IPS-15b (cell line): ENCODE measurements around the gene GRID1.

Source experiments
- H3K27me3 ChIP-seq: one replicate; pipeline ENCODE4 v1.6.1; 2013; ENCODE audit warnings: low read length; ENCODE audit not compliant: control insufficient read depth, insufficient read depth
- H3K36me3 ChIP-seq: one replicate; pipeline ENCODE4 v1.6.1; 2013; ENCODE audit warnings: low read length; ENCODE audit not compliant: control insufficient read depth, insufficient read depth
- H3K4me1 ChIP-seq: one replicate; pipeline ENCODE4 v1.6.1; 2013; ENCODE audit warnings: mild to moderate bottlenecking, low read length; ENCODE audit not compliant: control insufficient read depth, insufficient read depth
- H3K4me3 ChIP-seq: one replicate; pipeline ENCODE4 v1.5.1; 2013; ENCODE audit warnings: low read depth, low read length
- H3K9ac ChIP-seq: one replicate; pipeline ENCODE4 v1.6.1; 2013; ENCODE audit warnings: low read depth, mild to moderate bottlenecking, low read length
- H3K9me3 ChIP-seq: one replicate; pipeline ENCODE4 v1.6.1; 2013; ENCODE audit warnings: mild to moderate bottlenecking, low read length; ENCODE audit not compliant: control insufficient read depth, insufficient read depth

The GRID1 gene

GRCh38 chr10:86401588-86402282 is 35.1 kb upstream of the GRID1 start:
- H3K27me3 ChIP-seq: peaks cover 44% of the 10 kb centered on the region
- H3K9me3 ChIP-seq: no peaks in the 10 kb centered on the region
- H3K36me3 ChIP-seq: no peaks in the 10 kb centered on the region
- peak overlapping the region; percentile 79 for H3K4me3 ChIP-seq
- H3K4me1 ChIP-seq: peaks cover 7% of the 10 kb centered on the region
- no peak overlapping the region for H3K9ac ChIP-seq

DNA sequence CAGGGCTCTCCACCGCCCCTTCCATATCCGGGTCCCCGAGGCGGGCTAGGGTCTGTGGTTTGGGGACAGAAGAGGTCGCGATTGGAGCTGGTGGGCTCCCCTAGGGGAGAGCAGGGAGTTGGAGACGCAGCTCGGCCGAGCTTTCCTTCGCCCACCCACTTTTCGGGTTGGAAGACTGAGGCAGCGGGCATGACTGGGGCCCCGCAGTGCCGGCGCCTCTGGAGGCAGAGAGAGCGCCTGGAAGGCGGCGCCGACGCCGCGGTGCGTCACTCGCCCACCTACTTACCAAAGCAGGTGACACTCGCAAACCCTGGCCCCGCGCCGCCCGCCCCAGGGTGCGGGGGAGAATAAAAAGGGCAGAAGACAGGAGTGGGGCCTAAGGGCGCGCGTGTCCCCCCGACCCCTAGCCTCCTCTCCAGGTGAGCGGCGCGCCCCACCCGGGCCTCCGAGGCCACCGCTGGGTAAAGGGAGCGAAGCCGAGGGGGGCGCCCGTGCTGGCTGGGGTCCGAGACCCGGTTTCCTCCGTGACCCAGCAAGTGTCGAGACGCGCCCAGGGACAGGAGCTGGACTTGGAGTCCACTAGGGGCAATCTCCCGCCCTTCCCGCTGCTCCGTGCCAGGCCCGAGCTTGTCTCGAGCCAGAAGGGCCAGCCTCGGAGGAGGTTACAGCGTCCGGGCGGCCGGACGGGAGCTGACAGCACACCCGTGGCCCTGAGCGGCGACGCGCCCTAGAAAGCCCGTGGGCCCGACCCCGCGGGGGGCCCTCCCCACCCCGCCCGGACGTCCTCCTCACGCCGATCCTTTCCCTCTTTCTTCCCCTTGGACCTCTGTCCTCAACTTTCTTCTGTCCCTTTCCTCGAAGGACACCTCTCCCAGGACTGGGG is 34.4 kb upstream of the GRID1 start:
- H3K27me3 ChIP-seq: peaks cover 48% of the 10 kb centered on the region
- H3K9me3 ChIP-seq: no peaks in the 10 kb centered on the region
- peak overlapping the region; percentile 79 for H3K4me3 ChIP-seq
- H3K36me3 ChIP-seq: no peaks in the 10 kb centered on the region
- peaks cover 7% of the 10 kb centered on the region for H3K4me1 ChIP-seq
- H3K9ac ChIP-seq: peak overlapping the region; percentile 65

- peaks cover 7% of the 10 kb centered on the region for H3K4me1 ChIP-seq
- no peaks in the 10 kb centered on the region for H3K9me3 ChIP-seq
- peak overlapping the region; percentile 65 for H3K9ac ChIP-seq
- peak overlapping the region; percentile 79 for H3K4me3 ChIP-seq
- H3K36me3 ChIP-seq: no peaks in the 10 kb centered on the region
- peaks cover 48% of the 10 kb centered on the region for H3K27me3 ChIP-seq
Measured at GRCh38 chr10:86399879-86400704, 33.5 kb upstream of the GRID1 start.

DNA sequence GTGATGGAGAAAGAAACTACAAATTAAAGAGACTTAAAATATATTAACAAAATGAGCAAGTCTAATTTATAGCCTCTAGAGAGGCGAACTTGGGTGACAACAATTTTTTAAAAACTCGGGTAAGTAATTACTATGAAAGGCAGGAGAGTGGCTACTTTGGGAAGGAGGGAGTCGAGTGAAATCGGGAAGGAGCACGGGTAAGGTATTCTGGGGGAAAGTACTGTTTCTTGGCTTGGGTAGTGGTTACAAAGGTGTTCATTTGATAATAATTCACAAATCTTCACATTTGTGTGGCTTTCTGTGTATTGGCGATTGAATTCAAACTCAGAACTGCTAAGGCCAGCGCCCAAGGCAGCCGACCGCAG is 32.9 kb upstream of the GRID1 start:
- Histone ChIP-seq H3K4me1 (peaks cover 7% of the 10 kb centered on the region), H3K36me3 (no peaks in the 10 kb centered on the region), H3K9ac (no peak overlapping the region), H3K27me3 (peaks cover 48% of the 10 kb centered on the region), H3K9me3 (no peaks in the 10 kb centered on the region), H3K4me3 (no peak overlapping the region)

DNA sequence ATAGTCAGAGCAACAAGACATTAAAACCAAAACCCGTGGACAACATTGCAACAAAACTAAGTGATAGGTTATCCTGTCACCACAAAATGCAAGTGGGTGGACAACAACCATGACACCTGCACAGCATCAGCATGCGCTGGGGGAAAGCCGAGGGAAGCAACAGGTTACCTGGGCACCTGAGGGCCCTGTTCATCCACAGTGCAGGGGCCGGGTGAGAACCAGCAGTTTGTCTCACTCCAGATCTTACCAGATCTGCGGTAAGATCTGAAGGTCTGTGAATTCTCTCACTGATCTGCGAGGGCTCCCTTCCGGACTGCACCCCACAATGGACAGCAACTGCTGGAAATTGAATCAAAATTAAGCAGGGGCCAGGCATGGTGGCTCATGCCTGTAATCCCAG is 30.5 kb upstream of the GRID1 start:
- H3K4me1 ChIP-seq: peaks cover 2% of the 10 kb centered on the region
- H3K9me3 ChIP-seq: no peaks in the 10 kb centered on the region

GRCh38 chr10:86393862-86394455 is 27.4 kb upstream of the GRID1 start:
- H3K9ac ChIP-seq: no peak overlapping the region
- peaks cover 41% of the 10 kb centered on the region for H3K27me3 ChIP-seq
- H3K4me3 ChIP-seq: no peak overlapping the region

More for the DNA sequence above, 30.5 kb upstream of the GRID1 start:
- Histone ChIP-seq H3K4me3 (no peak overlapping the region), H3K27me3 (peaks cover 38% of the 10 kb centered on the region), H3K9ac (no peak overlapping the region), H3K36me3 (no peaks in the 10 kb centered on the region)

GRCh38 chr10:86393362-86393761 is 26.8 kb upstream of the GRID1 start:
- H3K36me3 ChIP-seq: no peaks in the 10 kb centered on the region
- H3K9me3 ChIP-seq: no peaks in the 10 kb centered on the region
- H3K4me3 ChIP-seq: no peak overlapping the region
- H3K9ac ChIP-seq: no peak overlapping the region
- H3K27me3 ChIP-seq: peaks cover 37% of the 10 kb centered on the region
- H3K4me1 ChIP-seq: no peaks in the 10 kb centered on the region

More at GRCh38 chr10:86393862-86394455, 27.4 kb upstream of the GRID1 start:
- Histone ChIP-seq H3K36me3 (no peaks in the 10 kb centered on the region), H3K4me1 (no peaks in the 10 kb centered on the region), H3K9me3 (no peaks in the 10 kb centered on the region)

GRCh38 chr10:86392723-86393094 is 26.1 kb upstream of the GRID1 start:
- Histone ChIP-seq H3K36me3 (no peaks in the 10 kb centered on the region), H3K4me1 (peaks cover 2% of the 10 kb centered on the region), H3K27me3 (peaks cover 39% of the 10 kb centered on the region), H3K4me3 (no peak overlapping the region), H3K9ac (no peak overlapping the region), H3K9me3 (no peaks in the 10 kb centered on the region)

- Histone ChIP-seq H3K4me3 (no peak overlapping the region), H3K9ac (no peak overlapping the region), H3K36me3 (no peaks in the 10 kb centered on the region), H3K4me1 (peaks cover 7% of the 10 kb centered on the region), H3K27me3 (peaks cover 44% of the 10 kb centered on the region), H3K9me3 (no peaks in the 10 kb centered on the region)
Measured at GRCh38 chr10:86391986-86392722, 25.6 kb upstream of the GRID1 start.

- no peak overlapping the region for H3K9ac ChIP-seq
- peaks cover 45% of the 10 kb centered on the region for H3K27me3 ChIP-seq
- no peaks in the 10 kb centered on the region for H3K36me3 ChIP-seq
- H3K9me3 ChIP-seq: no peaks in the 10 kb centered on the region
- no peak overlapping the region for H3K4me3 ChIP-seq
- H3K4me1 ChIP-seq: peaks cover 7% of the 10 kb centered on the region
Measured at GRCh38 chr10:86391236-86391840, 24.7 kb upstream of the GRID1 start.
